KOPT-K1 (cell line): ENCODE data around the gene ITPKB.

ENCODE experiments used
- H3K27ac ChIP-seq: fragments of 200-600 bp; sonication (generic); 2 replicates; pipeline ENCODE4 v1.5.1; 2016; ENCODE audit warnings: antibody characterized with exemption, mild to moderate bottlenecking, low read depth, low read length; ENCODE audit not compliant: poor library complexity, severe bottlenecking
- H3K36me3 ChIP-seq: fragments of 200-600 bp; sonication (generic); 2 replicates; pipeline ENCODE4 v1.5.1; 2017; ENCODE audit warnings: antibody characterized with exemption, mild to moderate bottlenecking, low read length, moderate library complexity; ENCODE audit not compliant: insufficient read depth
- H3K9me3 ChIP-seq: fragments of 200-600 bp; sonication (generic); 2 replicates; pipeline ENCODE4 v1.5.1; 2017; ENCODE audit warnings: antibody characterized with exemption, low read length, mild to moderate bottlenecking; ENCODE audit not compliant: insufficient read depth, poor library complexity, severe bottlenecking

Gene ITPKB

DNA sequence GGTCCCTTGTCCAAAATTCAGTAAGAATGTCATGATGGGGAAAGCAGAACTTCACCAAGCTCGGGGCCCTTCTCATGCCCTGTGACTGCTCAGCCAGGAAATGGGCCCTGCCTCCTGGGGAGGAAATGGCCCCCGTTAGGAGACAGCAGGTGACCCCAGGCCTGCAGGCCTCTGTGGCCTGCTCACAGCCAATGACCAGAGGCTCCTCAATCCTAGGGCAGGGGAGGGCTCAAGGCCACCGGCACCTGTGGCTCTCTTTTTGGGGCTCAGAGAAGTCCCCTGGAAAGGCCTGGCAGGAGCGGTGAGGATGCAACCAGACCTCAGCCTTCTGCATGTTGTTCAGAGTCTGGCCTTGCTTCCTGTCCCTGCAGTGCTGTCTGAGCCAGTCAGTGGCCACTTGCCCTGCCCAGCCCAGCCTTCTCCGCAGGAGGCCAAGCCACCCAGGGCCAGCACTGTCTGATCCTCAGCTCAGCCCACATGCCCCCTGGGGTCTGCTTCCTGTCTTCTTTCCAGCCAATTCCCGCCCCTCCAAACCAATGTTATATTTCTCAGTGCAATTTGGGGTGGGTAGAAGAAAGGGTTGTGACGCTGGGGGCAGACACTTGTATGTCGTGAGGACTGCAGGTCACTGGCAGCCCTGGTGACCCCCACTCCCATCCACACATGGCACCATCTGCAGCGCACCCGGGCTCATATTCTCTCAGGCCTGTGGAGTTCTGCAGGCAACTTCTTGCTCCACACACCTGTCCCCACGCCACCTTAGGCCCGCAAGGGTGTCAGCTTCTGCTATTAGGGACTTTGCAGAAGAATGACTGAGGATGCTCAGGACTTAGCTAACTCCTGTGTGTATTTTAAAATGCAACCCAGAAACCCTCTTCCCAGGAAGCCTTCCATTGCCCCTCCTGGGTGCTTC is 83.6 kb downstream of the ITPKB start:
- no peaks in the 10 kb centered on the region for H3K36me3 ChIP-seq
- peak overlapping the region; percentile 78 for H3K27ac ChIP-seq
- H3K9me3 ChIP-seq = no peaks in the 10 kb centered on the region

DNA sequence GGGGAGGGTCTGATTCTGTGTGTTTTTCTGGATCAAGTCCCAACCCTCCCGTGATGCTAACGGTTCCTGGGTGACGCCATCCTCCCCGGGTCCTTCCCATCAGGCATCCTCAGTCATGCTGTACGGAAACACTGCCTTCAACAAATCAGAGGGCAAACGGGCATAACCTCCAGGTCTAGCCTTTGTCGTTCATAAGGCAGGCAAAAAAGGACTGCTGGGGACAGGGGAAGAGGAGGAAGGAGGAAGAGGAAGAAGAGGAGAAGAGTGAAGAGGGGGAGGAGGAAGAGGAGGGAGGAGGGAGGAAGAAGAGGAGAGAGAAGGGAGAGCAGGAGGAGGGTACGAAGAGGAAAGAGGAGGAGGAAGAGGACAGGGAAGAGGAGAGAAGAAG is 84.4 kb downstream of the ITPKB start:
- Histone ChIP-seq H3K27ac (peak overlapping the region; percentile 78), H3K36me3 (no peaks in the 10 kb centered on the region), H3K9me3 (no peaks in the 10 kb centered on the region)

- peak overlapping the region; percentile 78 for H3K27ac ChIP-seq
- no peaks in the 10 kb centered on the region for H3K36me3 ChIP-seq
- H3K9me3 ChIP-seq = no peaks in the 10 kb centered on the region
Measured at GRCh38 chr1:226654046-226654667, 84.9 kb downstream of the ITPKB start.

DNA sequence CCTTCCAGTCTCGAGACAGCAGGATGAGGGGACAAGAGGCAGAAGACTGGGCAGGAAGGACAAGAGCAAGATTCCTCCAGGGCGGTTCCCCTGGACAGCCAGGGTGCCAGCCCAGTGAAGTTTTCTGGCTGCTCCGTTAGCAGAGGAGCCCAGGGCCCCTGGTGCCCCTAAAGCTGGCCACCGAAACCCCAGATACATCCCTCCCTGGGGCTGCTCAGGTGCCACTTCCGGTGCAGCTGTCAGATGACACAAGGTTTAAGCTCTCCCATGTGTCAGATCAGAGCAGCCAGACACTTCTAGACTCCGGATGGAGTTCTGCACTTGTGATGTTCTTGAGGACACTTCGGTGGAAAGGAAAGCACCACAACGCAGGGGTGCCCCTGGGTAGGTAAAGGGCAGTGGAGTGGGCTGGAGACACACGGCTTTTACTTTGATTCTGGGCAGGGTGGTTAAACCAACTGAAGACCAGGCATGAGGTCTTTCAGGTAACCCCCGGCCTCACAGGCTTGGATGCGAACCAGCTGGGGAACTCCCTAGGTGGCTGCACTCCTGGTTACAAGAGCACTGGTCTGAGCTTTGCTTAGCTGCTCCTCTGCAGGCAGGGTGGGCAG is 85.7 kb downstream of the ITPKB start:
- Histone ChIP-seq H3K27ac (peak overlapping the region; percentile 78), H3K9me3 (no peaks in the 10 kb centered on the region), H3K36me3 (peaks cover 7% of the 10 kb centered on the region)

GRCh38 chr1:226652613-226653012 is 86.5 kb downstream of the ITPKB start:
- Histone ChIP-seq H3K36me3 (peaks cover 15% of the 10 kb centered on the region), H3K9me3 (no peaks in the 10 kb centered on the region), H3K27ac (peak overlapping the region; percentile 78)

- Histone ChIP-seq H3K9me3 (no peaks in the 10 kb centered on the region), H3K36me3 (peaks cover 24% of the 10 kb centered on the region), H3K27ac (no peak overlapping the region)
Measured at GRCh38 chr1:226651732-226652105, 87.4 kb downstream of the ITPKB start.

DNA sequence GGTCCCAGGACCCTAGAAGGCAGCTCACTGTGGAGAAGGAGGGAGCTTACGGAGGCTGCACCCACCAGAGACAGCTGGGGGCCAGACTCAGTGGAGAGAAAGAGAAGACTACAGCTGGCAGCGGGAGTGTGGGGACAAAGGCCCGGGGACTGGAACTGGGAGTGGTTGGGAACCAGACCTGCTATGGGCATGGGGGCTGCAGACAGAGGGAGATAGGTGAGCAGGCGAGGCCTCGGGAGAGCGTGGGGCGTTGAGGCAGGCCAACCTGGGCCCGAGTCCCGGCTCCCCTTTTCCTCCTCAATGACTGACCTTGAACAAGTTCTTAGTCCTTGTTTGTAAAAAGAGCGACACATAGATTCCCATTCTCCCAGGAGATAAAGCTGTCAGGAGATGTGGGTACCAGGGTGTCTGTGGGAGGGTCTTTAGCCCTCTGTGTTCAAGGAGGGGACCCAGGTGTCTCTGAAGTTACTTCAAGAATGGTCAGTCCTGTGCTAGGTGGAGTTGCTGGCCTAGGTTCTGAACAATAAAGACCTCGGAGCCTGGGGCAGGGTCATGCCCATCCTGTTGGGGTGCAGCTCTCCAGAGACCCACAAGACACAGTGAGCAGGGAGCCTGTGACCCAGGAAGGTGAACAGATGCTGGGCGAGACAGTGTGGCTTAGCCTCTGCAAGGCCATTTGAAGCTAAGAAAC is 87.9 kb downstream of the ITPKB start:
- H3K27ac ChIP-seq = no peak overlapping the region
- H3K36me3 ChIP-seq = peaks cover 28% of the 10 kb centered on the region
- H3K9me3 ChIP-seq = no peaks in the 10 kb centered on the region

- Histone ChIP-seq H3K36me3 (peaks cover 32% of the 10 kb centered on the region), H3K27ac (no peak overlapping the region), H3K9me3 (no peaks in the 10 kb centered on the region)
Measured at GRCh38 chr1:226650236-226650841, 88.7 kb downstream of the ITPKB start.

DNA sequence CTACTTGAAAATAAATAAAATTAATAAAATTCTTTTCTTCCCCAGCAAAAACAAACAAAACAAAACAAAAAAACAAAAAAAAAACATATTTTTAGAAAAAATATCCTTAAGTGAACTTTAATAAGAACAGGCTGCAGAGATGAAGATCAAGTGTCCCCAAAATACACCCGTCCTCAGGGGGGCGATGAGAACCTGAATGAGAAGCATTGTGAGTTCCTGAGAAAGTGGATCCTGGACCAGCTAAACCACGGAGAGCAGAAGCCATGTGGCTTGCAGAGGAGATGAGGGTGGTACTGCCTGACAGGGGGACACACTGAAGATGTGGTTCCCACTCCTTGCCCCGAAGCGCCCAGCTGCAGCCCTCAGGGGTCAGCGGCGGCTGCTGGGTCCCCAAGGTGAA is 89.3 kb downstream of the ITPKB start:
- H3K36me3 ChIP-seq = peaks cover 34% of the 10 kb centered on the region
- no peaks in the 10 kb centered on the region for H3K9me3 ChIP-seq
- H3K27ac ChIP-seq = no peak overlapping the region

GRCh38 chr1:226649244-226649643 is 89.8 kb downstream of the ITPKB start:
- Histone ChIP-seq H3K9me3 (no peaks in the 10 kb centered on the region), H3K27ac (no peak overlapping the region), H3K36me3 (peaks cover 38% of the 10 kb centered on the region)

DNA sequence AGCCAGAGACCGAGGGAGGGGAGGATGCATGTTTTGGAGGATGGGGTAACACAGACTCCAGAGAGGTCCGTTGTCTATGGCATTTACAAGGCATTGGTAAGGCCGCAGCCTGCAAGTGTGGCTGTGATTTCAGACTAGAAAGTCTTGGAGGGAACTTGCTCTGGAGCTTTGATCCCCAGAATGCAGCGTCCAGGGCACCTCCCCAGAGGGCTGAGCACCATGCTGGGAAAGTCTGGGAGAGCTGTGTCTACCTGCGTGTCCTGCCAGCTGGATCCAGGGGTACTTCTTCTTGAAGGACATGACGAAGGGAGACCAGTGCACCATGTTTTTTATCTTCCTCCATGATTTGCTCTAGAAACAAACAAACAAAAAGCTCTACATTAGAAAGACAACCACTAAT is 90.7 kb downstream of the ITPKB start:
- Histone ChIP-seq H3K27ac (no peak overlapping the region), H3K9me3 (no peaks in the 10 kb centered on the region), H3K36me3 (peaks cover 38% of the 10 kb centered on the region)

- Histone ChIP-seq H3K27ac (no peak overlapping the region), H3K36me3 (peaks cover 38% of the 10 kb centered on the region), H3K9me3 (no peaks in the 10 kb centered on the region)
Measured at GRCh38 chr1:226647719-226648118, 91.4 kb downstream of the ITPKB start.

- H3K36me3 ChIP-seq = peaks cover 39% of the 10 kb centered on the region
- H3K27ac ChIP-seq = no peak overlapping the region
- H3K9me3 ChIP-seq = no peaks in the 10 kb centered on the region
Measured at GRCh38 chr1:226646870-226647449, 92.1 kb downstream of the ITPKB start.

GRCh38 chr1:226646026-226646869 is 92.8 kb downstream of the ITPKB start:
- Histone ChIP-seq H3K9me3 (no peaks in the 10 kb centered on the region), H3K27ac (no peak overlapping the region), H3K36me3 (peaks cover 46% of the 10 kb centered on the region)
